Pulmonary artery endothelial cell (primary cell): ENCODE measurements around the gene PDF. TPM values are rescaled to one million over a fixed set of nuclear protein-coding genes. Genes with fewer than 3 reads are reported as not detected.
A peak's percentile ranks its signal among the peaks of the same experiment; 100 is the strongest.
"Not testable (repeated sequence)": the region's sequence is repeated elsewhere in the genome, so short reads cannot be mapped to it uniquely, and the experiment has no call there.

Experiments used
- DNase-seq: peaks from one replicate; pipeline ENCODE4 v3.0.0-alpha.2; 2011; ENCODE audit warnings: low read depth, low spot score
- total RNA-seq: library from RNA; depleted of rRNA; stranded (reverse); fragments of >200 nt; gene quantifications from 2 replicates; pipeline ENCODE4 v1.2.3, GENCODE V29; 2014

PDF gene, protein sequence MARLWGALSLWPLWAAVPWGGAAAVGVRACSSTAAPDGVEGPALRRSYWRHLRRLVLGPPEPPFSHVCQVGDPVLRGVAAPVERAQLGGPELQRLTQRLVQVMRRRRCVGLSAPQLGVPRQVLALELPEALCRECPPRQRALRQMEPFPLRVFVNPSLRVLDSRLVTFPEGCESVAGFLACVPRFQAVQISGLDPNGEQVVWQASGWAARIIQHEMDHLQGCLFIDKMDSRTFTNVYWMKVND
- total RNA-seq = 16.0 and 22.1 TPM in 2 replicates

GRCh38 chr16:69330286-69331109 is at the start of gene PDF:
PDF (minus strand) TSS chr16:69330588; CDS start chr16:69330570, 18 bp downstream.
- peak; percentile 77 for DNase-seq

DNA sequence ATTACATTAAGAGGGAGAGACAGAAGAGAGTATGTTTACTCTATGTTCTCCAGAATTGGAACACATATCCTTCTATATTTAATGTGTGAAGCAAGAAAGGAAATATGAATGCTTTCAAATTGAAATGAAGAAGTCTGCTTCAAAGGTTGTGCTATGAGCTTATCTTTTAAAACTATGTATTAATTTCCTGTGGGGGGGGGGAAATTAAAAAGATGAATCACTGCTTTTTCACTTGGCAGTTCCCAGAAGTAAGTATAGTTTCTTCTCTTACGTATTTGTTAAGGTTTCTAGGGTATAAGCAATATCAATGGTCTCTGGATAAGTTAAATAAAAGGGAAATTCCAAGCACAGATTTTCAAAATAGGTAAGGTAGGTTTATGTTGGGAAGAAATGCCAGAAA is 48.4 kb upstream of the PDF start:
- DNase-seq = no peak

DNA sequence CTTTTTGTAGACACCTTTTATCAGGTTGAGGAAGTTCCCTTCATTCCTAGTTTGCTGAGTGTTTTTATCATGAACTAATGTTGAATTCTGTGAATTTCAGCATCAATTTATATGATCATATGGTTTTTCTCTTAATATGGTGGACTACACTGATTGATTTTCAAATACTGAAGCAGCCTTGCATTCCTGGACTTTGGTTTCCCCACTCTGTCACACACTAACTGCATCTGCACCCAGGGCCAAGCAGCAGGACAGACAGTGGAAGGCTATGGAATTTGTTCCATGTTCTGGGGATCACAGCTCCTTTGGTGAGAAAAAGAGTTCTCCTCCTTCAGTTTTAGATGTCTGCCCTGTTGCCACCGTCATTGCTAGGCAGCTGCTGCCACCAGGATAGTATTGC is 47.6 kb upstream of the PDF start:
- DNase-seq = no peak

DNA sequence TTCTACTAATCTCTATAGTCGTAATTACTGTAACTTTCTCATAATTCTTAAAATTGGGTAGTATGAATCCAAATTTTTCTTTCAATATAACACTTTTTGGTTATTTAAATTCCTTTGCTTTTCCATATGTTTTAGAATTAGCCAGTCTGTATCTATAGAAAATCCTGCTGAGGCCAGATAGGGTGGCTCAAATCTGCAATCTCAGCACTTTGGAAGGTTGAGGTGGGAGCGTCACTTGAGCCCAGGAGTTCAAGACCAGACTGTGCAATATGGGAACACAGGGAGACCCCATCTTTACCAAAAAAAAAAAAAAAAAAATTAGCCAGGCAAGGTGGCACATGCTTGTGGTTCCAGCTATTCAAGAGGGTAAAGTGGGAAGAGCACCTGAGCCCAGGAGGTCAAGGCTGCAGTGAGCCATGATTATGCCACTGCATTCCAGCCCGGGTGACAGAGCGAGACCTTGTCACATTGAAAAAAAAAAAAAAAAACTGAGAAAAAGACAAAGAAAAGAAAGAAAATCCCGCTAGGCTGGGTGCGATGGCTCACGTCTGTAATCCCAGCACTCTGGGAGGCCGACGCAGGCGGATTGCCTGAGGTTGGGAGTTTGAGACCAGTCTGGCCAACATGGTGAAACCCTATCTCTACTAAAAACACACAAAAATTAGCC is 46.1 kb upstream of the PDF start:
- DNase-seq = no peak

DNA sequence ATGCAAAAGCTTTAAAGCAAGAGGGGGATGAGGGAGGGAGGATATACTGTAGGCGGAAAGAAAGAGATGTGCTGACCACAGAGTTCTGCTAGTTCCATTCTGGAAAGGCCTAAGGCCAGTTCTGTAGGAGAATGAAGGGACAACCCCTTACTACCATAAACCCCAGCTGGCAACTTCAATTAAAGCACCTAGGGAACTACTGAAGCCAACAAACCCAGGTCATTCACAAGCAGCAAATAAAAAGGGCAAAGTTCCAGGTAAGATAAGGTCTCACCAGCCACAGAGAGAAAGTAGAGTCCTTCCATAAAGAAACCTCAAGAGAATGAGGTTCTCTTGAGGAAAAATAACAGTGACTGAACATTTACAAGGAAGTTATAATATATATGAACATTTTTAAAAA is 42.6 kb upstream of the PDF start:
- DNase-seq = no peak

DNA sequence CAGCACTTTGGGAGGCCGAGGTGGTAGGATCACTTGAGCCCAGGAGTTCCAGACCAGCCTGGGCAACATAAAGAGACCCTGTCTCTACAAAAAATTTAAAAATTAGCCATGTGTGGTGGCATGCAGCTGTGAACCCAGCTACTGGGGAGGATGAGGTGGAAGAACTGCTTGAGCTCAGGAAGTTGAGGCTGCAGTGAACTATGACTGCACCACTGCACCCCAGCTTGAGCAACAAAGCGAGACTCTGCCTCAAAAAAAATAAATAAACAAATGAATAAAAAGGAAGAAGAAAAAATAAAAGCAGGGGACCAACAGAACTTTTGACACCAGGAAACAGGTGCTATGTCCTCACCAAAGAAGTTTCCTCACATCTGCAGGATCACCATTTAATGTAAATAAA is 41.2 kb upstream of the PDF start:
- no peak for DNase-seq

GRCh38 chr16:69368866-69369265 is 38.5 kb upstream of the PDF start:
- DNase-seq = no peak

DNA sequence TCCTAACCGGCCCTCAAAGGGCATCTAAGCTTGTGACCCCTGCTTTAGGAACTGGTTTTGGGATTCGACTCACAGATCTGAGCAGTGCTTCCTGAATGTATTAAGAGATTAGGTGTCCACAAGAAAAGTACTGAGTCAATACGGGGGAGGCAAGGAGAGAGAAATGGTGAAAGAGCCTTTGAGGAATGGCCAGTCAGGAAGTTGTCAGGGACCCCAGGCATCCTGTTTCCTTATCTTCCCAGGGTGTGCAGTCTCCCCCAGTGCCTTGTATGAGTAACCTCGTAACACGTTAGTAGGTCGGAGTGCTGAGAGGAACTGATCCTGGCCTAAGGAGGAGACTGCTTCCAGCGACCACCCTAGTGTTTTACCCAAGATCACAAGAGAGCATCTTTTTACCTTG is 37.6 kb upstream of the PDF start:
- DNase-seq = peak; percentile 39

DNA sequence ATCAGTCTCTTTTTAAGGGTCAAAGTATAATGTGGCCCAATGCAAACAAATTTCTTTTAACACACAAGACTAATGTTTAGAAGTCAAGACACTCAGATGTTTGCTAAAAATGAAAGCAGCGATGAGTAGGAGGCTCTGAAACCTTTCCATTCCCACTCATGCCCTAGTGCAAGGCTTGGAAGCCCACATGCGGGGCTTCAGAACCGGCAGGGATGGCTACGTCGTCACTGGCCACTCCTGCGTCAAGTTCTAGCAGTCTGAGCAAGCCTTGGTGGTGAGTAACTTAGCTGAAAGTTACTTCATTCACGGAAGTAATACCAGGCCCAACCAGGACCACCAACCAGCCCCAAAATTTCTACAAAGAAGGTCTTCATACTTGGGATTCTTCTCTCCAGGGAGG is 36.0 kb upstream of the PDF start:
- DNase-seq = no peak

DNA sequence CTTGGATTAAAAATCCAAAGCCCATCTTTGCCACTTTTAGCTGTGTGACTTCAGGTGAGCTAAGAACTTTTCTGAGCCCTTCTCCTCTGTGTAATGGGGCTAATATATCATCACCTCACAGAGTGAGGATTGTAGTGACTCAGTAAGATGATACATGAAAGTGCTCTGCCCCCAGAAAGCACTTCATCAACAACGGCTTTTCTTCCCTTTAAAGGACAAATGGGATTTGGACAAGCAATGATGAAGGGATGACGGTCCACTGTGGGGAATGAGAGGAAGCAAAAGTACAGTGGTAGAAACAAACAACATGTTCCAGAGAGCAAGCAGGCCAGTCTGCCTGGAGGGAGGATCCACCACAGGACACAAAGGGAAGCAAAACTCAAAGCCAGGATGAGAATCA is 35.5 kb upstream of the PDF start:
- DNase-seq = no peak

- DNase-seq = no peak
Measured at GRCh38 chr16:69364088-69364487, 33.7 kb upstream of the PDF start.

DNA sequence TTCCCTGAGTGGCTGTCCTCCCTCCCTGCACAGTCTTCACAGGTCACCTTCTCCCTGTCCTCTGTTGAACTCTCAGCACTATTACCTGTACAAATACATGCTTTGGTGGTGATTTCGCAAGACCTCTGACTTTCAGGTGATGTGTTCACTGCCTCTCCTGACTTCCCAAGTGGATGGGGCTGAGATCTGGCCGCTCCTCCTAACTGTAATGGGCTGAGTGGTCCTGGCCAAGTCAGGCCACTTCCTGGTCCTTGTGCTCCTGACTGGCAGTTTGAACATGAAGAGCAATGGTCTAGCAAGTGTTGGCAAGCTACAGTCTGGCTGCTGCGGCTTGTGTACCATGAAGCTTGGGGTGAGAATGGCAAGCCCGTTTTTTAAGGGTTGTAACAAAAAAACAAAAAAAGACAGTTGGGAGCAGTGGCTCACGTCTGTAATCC is 32.9 kb upstream of the PDF start:
- DNase-seq = no peak

- DNase-seq = not testable (repeated sequence)
Measured at GRCh38 chr16:69360070-69360469, 29.7 kb upstream of the PDF start.

DNA sequence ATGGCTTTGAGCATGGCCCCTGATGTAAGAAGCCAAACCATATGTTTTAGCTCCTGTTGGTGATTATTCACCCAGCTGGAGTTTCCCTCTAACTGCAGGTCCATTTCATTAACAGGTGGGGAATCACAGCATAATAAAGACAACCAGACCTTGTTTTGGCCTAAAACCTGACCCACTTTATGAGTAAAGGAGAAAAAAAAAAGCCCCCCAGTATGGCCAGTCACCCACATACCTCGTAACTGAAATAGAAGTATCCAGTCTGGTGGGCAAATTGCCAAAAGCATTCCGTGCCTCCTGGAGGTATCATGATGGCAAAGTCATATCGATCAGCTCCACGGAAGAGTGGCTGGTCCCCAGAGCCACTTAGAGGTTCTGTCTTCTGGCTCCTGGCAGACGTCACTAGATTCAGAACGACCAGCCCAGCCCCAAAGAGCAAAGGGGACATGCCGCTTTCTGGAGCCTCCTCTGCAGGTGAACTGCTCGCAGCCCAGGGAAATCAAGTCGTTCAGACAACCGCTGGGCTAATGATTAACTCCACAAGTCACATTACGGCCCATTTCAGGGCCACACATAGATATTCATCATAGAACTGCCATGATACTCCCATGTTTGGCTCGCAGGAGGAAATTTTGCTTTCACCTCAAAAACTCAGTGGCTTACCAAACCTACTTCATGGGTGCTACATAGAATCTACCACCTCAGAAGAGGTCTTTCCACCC is 21.1 kb upstream of the PDF start, which contains the start of gene TMED6:
Gene TMED6 (minus strand): TSS at position 478 of the 719 bp plus-strand sequence. CDS start 33 bp downstream, at position 445.
- no peak for DNase-seq

GRCh38 chr16:69350536-69351133 is 20.2 kb upstream of the PDF start:
- DNase-seq = no peak

DNA sequence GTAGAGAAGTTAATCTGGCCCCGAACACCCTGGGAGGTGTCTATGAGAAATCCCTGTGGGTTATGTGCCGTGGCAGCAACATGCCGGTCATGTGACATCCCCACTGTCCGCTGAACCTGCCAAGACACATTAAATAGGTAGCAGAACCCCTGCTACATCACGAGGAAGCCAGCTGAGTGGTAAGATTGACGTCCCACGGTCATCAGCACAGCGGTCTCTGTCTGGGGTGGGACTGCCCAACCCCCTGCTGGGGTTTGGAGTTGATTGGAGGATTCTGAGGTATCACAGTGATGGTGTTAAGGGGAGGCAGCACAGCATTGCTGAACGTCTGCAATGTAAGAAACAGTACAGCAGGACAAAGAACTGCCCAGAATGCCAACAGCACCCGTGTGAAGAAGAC is 19.1 kb upstream of the PDF start:
- DNase-seq = no peak

- no peak for DNase-seq
Measured at GRCh38 chr16:69348222-69348621, 17.8 kb upstream of the PDF start.

GRCh38 chr16:69346683-69347082 is 16.3 kb upstream of the PDF start:
- no peak for DNase-seq

DNA sequence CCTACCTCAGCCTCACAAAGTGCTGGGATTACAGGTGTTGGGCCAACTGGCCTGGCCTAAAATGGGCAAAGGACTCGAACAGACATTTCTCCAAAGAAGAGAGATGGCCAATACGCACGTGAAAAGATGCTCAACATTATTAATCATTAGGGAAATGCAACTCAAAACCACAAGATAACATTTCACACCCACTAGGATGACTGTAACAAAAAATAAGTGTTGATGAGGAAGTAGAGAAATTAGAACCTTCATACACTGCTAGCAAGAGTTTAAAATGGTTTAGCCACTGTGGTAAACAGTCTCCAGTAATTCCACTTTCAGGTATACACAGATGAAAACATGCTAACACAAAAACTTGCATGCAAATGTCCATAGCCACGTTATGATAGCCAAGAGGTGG is 15.5 kb upstream of the PDF start:
- DNase-seq = no peak

GRCh38 chr16:69344171-69344570 is 13.8 kb upstream of the PDF start:
- no peak for DNase-seq

DNA sequence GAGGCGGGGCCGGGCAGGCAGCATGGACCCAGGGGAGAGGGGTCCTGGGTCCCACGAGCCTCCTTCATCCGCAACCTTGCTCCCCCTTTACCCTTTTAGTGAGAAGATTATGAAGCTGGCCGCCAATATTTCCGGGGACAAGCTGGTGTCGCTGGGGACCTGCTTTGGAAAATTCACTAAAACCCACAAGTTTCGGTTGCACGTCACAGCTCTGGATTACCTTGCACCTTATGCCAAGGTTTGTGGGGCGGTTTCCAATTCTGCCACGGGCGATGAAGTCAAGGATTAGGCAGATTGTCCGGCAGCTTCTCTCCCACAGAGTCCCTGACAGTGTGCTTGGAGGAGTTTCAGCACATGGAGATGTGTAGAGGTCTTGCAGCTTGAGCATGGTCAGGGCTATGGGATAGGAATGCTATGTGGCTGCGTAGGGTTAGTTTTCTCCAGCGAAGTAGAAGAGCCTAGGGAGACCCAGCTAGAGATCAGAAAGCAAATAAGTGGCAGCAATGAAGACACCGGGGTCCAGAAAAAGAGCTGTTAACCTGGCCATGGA is 9.8 kb upstream of the PDF start:
- DNase-seq = no peak
